Fibroblast of pulmonary artery (primary cell): ENCODE results near the gene LTB4R.
A peak's percentile ranks its signal among the peaks of the same experiment; 100 is the strongest.

Source experiments
- DNase-seq: peaks from one replicate; pipeline ENCODE4 v3.0.0-alpha.2; 2010; ENCODE audit warnings: low read depth
- H3K4me3 ChIP-seq: replicated peaks from 2 replicates; pipeline ENCODE4 v1.5.1; 2011; ENCODE audit warnings: low read depth, mild to moderate bottlenecking, control low read depth, low read length, moderate library complexity
- CTCF ChIP-seq: IDR thresholded peaks from 2 replicates; pipeline ENCODE4 v1.5.1; 2011; ENCODE audit warnings: mild to moderate bottlenecking, control low read depth, low read length, inconsistent platforms; ENCODE audit errors: missing control alignments

Gene LTB4R

GRCh38 chr14:24307156-24307574, 4.1 kb upstream of the LTB4R start:
- TF ChIP-seq CTCF, result no peak

GRCh38 chr14:24307575-24308341, 3.5 kb upstream of the LTB4R start, which contains the start of gene CIDEB:
TSS of gene CIDEB (minus strand) at chr14:24307977. CDS start at chr14:24307858, 119 bp downstream.
- H3K4me3 ChIP-seq, result no peak within 1 kb of the TSS
- DNase-seq, result peak; percentile 66
- TF ChIP-seq CTCF, result peak; percentile 98

More at GRCh38 chr14:24307156-24307574, 4.1 kb upstream of the LTB4R start:
- no peak for DNase-seq
- no peak overlapping the region for H3K4me3 ChIP-seq

GRCh38 chr14:24308342-24309124, 2.8 kb upstream of the LTB4R start:
- no peak overlapping the region for H3K4me3 ChIP-seq
- no peak for TF ChIP-seq CTCF
- DNase-seq, result no peak

GRCh38 chr14:24309538-24310264, 1.6 kb upstream of the LTB4R start, which contains the start of gene LTB4R2:
TSS of gene LTB4R2 (plus strand) at chr14:24310140. CDS start at chr14:24310665, 525 bp downstream.
- DNase-seq, result no peak
- H3K4me3 ChIP-seq, result no peak within 1 kb of the TSS
- no peak for TF ChIP-seq CTCF

- DNase-seq, result no peak
- no peak overlapping the region for H3K4me3 ChIP-seq
- TF ChIP-seq CTCF, result no peak
Observed at GRCh38 chr14:24310265-24310645, 1.0 kb upstream of the LTB4R start.

- TF ChIP-seq CTCF, result no peak
- peak; percentile 47 for DNase-seq
- no peak overlapping the region for H3K4me3 ChIP-seq
Observed at GRCh38 chr14:24311837-24312615, 724 bp downstream of the LTB4R start.
